Lower leg skin (tissue), 3 donors: ENCODE measurements around the gene P2RY8.

Experiments used
- CTCF ChIP-seq, 3 donors: fragments of 450-650 bp; IDR thresholded peaks; one replicate each; pipeline ENCODE4 v1.5.1; 2016; ENCODE audit warnings: antibody characterized with exemption in 3 of 3, mild to moderate bottlenecking in 3 of 3, moderate library complexity in 2 of 3
- POLR2A ChIP-seq, 2 donors: fragments of 450-650 bp; IDR thresholded peaks; one replicate each; pipeline ENCODE4 v1.6.1; 2016 to 2017; ENCODE audit warnings: antibody characterized with exemption in 2 of 2, mild to moderate bottlenecking in 1 of 2, moderate library complexity in 1 of 2

GRCh38 chrX:1492421-1493012 lies 44.5 kb downstream of the P2RY8 start:
- no peak for TF ChIP-seq CTCF (IDR thresholded peaks at IDR 0.05)
- TF ChIP-seq POLR2A (IDR thresholded peaks at IDR 0.05): no peak
